Left renal pelvis (tissue), 4 donors: Measurements from ENCODE around the gene PLAA. TPM values are rescaled to one million over a fixed set of nuclear protein-coding genes. Genes with fewer than 3 reads are reported as not detected.

ENCODE experiments used
- DNase-seq, 4 donors: peaks; one replicate each; pipeline ENCODE4 v3.0.0-alpha.2; 2013; ENCODE audit warnings: low read depth in 4 of 4, low spot score in 3 of 4
- polyA plus RNA-seq, 4 donors: library from polyadenylated mRNA; unstranded; fragments of 120-200 nt; gene quantifications; one replicate each; pipeline ENCODE4 v1.2.1, GENCODE V29; 2013; ENCODE audit not compliant: insufficient read length in 4 of 4

PLAA gene
- polyA plus RNA-seq = 10 to 100 TPM; 33.8 to 51.9 (median 45.9) TPM

DNA sequence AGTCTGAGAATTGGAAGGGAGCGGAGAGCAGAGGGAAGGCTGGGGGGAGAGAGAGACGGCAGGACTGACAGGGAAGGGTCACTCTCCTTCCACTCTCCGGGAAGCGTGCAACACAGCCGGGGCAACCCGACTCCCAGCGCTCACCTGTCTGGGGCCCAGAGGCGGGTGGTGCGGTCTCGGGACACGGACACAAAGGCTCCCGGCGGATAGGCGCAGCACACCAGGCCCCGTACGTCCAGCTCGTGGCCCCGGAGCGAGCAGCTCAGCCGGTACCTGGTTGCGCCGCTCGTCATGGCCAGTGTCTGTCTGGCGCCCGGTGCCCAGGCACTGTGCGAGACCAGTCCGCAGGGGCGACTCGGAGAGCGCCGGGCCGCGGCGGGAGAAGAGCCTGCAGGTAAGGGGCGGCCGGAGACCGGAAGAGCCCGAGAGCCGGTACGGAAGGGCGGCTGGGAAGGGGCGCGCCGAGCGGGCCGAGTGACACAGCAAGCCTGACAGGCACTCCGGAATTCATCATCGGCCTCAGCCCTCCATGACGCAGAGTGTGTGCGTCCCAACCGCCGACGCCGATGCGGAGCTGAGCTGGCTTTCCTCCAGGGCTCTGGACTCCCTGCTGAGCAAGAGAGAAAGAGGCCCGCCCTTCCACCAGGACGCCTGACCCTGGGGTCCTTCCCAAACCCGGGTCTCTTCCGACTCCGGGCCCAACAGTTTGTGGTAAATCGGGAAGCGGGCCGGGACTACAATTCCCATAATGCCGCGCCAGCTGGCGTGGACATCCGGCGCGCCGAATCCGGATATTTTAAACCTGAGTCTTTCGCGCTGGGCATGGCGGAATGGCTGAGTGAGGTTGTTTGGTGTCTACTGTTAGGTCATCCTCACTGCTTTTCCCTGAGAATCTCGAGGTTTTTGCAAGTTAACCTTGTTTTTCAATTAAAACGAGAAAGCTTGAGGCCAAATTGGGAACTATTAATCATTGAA is at the start of gene PLAA:
Gene PLAA (minus strand): TSS at position 490 of the 975 bp plus-strand sequence. CDS start 197 bp downstream, at position 293.
- peak; percentile 83 to 88 (median 85) for DNase-seq

DNA sequence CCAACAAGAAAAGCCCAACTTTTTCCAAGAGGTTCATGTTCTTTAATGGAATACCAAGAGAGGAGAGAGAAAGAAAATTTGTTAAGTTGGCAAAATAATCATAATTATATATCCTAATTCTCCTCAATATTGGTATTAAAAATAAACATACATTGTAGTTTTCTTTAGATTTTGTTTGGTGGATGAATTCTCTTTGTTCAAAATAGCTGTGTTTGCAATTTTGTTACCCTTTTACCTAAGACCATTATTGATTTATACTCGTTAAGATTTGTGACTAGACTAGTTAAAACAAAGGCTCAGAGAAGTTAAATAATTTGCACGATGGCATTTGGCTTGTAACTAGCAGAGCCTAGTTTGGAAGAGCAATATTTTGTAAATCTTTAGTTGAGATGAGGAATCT is 48.8 kb upstream of the PLAA start:
- no peak for DNase-seq

DNA sequence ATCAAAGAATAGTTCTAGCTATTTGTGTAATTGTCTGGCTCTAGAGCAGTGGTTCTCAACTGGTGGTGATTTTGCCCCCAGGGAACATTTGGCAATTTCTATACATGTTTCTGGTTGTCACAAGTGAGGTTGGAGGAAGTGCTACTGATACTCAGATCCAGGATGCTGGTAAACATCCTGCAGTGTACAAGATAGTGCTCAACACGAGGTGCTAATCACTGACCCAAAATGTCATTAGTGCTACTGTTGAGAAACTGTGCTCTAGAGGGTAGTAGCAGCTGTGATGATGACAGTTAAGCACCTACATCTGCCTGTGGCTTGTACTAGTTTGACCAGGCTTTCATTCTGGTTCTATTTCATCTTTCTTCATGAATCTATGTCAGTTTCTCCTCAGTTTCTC is 36.3 kb upstream of the PLAA start:
- no peak for DNase-seq

DNA sequence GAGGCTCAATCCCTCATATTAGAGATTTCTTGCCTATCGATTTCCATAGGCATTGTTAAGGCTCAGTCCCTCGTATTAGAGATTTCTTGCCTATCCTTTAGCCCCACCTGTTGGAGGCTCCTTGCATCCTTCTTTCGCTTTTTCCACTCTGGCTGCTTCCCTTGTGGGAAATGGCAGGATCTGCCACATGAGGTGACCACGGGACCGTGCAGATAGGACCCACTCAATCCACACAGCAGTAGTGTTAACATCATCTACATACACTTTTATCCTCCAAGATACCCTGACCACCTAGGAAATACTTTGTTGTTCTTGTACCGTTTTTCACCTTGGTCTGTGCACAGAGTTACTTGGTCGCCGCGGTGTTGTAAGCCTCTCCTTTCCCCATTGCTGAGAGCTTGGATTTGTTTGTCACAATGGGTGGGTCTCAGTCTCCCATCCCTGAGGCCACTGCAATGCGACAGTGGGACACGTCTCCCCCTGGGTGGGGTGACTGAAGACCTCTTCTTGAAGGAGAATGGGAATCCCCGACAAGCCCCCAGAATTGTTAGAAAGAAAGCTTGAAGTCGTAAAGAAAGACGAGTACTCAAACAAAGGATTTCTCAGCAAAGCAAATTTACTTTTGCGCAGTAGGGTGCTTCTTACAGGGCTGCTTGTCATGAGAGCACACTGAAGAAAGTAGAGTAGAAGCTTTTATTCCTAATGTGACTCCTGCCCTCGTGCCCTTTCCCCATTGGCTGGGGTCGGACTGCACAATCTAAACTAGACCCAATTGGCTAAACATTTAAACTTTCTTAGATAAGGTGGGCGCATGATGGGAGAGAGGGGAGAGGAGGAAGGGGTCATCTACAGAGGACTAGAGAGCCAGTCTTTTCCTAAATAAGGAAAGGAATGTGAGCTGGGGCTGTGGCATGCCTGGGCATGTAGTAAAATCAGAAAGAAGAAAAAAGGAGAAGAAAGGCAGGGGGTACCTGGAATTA is 29.0 kb upstream of the PLAA start:
- no peak for DNase-seq

DNA sequence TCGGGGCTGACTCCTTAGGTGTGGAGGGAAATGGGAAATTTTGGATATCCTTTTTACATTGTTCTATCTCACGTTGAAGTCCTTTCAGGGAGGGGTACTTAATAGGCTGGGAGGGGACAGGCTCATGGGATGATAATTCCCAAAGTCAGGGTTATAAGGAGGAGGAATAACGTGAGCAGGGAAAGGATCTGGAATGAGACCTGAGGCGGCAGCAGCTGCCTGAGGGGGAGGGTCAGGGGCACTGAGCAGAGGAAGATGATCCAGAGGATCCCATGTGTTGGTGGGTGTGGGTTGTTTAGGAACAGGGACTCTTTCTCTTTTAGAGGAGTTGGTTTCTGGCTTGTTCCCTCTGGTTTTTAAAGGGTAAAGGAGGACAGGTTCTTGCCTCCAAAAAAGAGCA is 27.9 kb upstream of the PLAA start:
- DNase-seq = no peak

DNA sequence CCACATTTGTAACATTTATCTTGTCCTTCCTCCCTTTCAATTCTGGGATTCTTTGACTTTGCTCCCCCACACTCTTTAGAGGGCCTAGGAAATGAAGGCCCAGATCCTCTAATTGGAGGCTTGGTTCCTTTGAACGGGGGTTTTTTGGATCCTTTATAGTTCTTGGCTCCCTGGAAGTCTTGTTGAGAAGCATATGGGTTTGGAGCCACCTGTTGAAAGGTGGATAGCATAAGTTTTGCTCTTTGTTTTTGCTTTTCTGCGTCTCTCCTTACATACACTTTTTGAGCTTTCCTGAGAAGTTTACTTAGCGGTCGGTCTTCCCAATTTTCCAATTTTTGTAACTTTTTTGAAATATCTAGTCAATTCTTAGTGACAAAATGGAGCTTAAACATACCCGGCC is 26.9 kb upstream of the PLAA start:
- no peak for DNase-seq

DNA sequence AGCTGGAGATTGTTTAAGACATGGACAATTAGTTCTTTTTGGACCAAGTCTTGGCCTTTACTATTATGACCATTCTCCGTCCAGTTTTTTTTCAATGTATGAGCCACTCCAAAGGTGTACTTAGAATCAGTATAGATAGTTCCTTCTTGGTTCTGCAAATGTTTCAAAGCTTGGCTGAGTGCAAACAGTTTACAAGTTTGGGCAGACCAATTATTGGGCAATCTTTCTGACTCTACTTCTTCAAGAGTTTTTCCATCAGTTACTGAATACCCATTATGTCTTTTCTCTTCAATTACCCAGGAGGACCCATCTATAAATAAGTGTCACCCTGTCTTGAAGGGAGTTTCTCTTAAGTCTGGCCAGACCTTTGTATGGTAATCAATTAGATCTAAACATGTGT is 24.7 kb upstream of the PLAA start:
- DNase-seq = no peak

DNA sequence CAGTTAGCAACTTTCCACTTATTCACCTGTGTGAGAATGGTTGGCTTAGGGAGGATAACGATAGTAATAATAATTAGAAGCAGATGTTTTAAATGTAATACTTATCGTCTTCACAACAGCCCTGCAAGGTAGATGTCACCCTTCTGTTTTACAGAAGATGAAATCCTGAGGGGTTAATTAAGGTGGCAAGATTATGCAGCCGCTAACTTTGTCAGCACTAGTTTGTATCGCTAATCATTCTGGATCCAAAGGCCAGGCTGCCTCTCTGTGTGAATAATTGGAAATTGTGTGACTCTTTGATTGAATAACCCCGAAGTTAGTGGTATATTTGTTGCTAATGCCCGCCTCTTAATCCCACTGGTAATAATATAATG is 9.8 kb upstream of the PLAA start:
- no peak for DNase-seq

DNA sequence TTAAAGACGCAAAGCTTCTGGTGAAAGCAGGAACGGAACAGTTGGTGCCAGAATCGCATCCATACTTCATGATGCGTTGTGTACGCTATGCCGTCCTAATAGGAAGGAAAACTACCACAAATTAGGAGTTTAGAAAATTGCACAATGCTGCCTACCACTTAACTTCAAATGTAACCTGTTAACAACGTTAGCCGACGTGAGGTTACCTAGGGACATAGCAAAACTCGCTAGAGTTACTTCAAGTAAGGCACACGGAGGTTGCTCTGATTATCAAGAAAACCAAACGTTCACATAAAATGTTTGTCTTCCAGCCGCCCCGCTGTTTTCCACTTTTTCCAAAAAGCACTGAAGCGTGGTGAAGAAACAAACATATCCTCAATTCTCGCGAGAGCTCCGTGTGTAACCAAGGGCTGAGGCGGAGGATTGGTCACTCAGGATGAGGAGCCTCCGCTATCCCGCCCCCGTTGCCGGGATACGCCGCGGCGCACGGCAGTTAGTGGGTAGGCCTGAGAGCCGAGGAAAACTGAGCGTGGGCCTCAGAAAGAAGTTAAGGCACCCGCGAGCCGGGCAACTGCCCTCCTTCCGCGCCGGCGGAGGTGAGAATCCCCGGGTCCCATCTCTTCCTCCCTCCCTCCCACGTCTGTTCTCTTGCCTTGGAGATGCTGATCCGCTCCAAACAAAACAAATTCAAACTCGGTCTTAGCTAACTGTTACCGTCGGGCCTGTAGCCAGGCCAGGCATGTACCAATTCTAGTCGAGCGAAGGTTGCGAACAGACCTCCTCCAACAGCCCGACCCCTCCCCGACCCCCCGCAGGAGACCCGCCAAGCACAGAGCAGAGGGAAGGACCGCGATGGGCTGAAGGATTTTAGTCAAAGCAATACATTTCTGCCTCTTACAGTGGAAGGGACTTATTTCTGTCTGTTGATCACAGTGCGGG is 9.1 kb upstream of the PLAA start, which contains the start of gene IFT74:
Gene IFT74 (plus strand): TSS at position 492 of the 939 bp plus-strand sequence. CDS start 5,556 bp downstream, outside the sequence.
- peak; percentile 93 to 99 (median 98) for DNase-seq

DNA sequence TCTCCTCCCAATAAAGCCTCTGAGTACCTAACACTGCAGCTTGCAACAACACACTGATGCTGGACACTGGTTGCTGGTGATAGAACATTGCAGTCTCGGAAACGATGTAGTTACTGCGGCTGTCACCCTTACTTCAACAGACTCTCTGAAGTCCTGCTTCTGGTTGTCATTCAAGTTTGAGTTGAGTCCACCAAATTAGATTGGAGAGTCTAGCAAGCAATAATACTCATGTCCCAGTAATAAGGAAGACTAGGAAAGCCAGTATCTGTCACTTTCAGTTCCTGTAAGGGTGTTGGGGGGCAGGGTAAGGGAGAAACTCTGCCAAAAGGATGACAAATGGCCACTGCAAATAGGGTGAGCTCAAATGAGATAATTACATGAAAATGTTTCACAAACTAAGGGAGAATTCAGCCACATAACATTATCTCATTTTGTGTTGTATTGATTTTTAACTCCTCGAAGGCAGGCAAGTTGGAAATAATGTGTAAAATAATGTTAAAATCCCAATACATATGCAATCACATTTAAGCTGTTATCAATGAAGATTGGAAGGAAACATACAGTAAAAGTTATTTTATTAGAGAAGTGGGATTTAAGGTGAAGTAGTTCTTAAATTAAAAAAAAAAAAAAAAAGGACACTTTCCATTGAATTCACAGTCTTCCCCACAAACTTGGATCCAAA is 8.3 kb upstream of the PLAA start:
- no peak for DNase-seq

DNA sequence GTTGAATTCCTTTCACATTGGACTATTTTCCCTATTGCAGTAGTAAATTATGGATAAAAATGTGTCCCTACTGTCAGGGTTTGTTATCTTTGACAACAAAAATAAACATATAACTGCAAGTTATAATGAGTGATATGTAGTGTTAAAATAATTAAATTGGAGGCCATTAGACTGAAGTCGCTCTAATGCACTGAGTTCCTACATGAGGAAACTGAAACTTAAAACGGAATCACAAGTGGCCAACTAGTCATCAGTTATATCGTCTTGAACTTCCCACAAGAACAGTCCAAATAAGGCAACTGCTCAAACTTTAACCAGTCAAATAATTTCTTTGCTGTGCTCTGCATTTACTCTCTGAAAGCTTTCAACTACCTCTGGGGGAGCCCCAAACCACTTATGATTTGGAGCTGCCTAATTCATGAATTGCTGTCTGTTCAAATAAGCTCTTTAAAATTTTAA is 7.0 kb upstream of the PLAA start:
- no peak for DNase-seq

DNA sequence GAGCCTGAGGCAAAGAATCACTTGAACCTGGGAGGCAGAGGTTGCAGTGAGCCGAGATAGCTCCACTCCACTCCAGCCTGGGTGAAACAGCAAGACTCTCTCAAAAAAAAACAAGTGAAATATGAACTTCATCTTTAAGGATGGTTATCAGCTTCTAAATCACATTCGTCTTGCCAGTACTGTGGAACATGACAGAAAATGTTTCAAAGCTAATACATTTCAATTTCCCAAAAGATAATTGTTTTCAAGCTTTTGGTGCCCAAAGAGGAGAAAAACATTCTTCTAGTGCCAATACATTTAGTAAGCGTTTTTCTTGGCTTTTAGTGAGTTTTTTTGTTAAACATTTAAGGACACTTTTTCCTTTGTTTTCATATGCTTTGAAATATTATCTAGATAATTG is 4.8 kb upstream of the PLAA start:
- no peak for DNase-seq

DNA sequence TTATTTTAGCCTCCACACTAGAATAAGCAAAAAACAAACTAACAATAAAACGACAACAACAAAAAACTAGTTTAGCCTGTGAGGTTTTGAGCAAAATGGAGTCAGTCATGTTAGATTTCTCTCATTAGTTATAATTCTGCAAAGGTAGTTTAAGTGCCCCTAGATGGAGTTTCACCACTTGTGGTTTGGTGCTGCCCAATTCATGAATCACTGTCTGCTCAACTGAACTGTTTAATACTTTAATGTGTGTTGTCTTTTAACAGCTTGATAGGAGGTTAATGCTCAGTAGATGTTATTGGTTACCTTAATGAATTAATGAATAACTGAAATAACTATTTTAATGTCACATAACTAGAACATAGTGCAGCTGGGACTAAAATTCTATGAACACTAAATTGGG is 3.5 kb upstream of the PLAA start:
- no peak for DNase-seq

DNA sequence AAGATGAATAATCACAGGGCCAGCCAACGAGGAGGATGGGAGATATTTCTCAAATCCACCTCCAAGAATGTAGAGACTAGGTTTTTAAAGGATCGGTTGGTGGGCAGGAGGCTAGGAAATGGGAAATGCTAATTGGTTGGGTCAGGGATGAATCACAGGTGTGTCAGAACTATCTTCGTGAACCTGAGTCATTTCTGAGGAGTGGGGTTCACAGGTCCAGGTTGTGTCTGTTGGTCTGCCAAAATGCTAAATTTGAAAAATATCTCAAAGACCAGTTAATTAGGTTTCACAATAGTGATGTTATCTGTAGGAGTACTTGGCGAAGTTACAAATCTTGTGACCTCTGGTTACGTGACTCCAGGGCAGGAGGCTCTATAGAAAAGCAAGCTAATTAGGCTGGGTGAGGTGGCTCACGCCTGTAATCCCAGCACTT is 2.6 kb upstream of the PLAA start:
- no peak for DNase-seq

DNA sequence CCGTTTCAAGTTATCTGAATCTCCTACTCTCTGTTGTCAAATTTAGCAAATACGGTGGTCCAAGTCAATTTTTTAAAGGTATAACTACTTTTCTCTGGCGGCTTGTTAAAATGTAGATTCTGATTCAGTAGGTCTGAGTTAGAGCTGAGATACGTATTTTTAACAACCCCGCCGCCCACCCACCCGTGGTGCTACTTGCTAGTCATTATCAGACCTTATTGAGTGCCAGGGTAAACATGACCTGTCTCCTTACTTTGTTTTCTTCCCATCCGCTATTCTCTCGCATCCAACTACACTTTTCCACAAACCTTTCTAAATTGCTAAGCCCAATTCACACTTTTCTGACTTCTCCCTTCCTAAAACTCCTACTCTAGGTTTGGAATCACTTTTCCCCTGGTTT is 694 bp upstream of the PLAA start:
- no peak for DNase-seq

DNA sequence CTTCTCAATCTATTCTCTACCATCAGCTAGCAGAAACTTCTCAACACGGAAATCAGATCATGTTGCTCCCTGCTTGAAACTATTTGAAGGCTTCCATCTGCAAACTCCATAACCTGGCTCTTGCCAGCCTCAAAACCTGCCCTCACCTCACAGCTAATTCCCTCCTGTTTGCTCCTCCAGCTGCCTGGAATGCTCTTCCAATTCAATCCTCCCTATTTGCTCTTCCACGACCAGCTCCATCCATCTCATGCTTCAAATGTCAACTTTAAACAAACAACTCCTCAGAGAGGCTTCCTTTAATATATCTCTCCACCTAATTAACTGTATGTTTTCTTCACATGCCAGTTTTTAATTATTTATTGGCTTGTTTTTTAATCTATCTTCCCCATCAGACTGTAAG is 1.5 kb downstream of the PLAA start:
- DNase-seq = no peak

DNA sequence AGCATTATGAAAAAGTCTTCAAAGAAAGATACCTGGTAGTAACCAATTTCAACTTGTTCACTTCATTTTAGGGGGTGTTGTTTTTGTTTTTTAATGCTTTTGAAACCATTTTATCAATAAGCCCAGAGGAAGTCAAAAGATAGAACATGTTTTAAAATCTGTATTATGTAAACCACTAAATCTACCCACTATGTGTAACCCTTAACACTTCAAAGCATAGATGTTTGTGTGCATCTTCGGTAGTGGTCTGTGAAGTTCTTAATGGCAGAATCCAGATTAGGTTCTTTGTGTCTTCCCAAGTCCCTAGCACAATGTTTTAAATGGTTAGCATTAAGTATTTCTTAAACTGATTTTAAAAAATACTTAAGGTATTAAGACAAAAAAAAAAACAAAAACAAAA is 6.3 kb downstream of the PLAA start:
- no peak for DNase-seq

DNA sequence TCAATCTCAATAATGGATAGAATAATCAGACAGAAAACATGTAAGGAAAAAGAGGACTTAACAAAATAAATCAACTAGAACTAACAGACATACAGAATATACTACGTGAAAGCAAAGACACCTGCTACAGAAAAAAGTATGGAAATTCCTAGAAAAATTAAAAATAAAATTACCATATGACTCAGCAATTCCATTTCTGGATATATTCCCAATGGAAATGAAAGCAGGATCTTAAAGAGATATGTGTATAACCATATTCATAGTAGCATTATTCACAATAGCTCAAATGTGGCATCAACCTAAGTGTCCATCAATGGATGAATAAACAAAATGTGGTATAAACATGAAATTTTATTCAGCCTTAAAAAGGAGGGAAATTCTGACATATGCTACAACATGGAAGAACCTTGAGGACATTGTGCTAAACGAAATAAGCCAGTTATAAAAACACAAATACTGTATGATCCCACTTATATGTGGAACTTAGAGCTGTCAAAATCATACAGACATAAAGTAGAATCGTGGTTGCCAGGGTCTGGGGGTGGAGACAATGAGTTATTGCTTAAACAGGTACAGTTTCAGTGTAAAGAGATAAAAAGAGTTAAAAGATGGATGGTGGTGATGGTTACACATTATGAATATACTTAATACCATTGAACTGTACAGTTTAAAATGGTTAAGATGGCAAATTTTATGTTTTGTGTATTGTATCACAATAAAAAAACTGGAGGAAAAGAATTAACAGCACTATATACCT is 6.9 kb downstream of the PLAA start:
- no peak for DNase-seq
